ENCODE measurements around the gene HBEGF.

The HBEGF gene, protein sequence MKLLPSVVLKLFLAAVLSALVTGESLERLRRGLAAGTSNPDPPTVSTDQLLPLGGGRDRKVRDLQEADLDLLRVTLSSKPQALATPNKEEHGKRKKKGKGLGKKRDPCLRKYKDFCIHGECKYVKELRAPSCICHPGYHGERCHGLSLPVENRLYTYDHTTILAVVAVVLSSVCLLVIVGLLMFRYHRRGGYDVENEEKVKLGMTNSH

DNA sequence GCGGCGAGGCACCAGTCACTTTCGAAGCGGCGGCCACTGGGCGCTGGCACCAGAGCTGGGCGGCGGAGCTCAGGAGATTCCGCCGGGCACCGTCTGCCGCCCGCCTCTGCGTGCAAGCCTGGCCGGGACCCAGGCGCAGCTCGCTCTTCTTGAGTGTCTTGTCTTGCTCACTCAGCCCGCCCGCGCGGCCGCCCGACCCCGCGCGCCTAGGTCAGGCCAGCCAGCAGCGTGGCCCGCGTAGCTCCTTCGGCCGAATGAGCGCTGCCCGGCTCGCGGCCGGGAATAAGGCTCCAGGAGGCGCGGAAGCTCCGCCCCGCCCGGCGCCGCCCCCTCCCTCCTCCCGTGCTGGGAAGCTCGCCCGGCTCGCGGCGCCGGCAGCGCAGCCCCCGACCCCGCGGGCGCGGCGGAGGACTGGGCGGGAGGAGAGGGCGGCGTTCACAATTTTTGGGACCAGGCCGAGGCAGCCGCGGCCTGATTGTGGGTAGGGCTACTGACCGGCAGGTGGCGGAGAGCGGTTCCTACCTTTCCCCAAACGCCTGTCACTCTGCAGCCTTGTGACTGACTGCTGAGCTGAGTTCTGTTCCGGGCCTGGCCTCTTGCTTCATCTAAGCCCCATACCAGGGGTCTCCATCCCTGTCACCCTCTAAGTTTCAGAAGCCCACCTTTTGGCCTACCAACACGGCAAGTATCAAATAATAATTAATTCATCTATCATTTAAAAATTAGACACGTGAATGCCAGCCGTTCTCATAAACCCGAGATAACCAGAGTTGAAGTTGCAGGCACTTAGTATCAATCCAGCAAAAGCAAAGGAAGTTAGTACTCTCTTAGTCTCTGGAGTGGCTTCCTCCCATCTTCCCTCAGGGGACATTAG lies at the start of gene HBEGF:
TSS of gene HBEGF (minus strand) at position 256 of the 874 bp plus-strand sequence. CDS start 275 bp downstream, outside the sequence.
- no peak for DNase-seq

DNA sequence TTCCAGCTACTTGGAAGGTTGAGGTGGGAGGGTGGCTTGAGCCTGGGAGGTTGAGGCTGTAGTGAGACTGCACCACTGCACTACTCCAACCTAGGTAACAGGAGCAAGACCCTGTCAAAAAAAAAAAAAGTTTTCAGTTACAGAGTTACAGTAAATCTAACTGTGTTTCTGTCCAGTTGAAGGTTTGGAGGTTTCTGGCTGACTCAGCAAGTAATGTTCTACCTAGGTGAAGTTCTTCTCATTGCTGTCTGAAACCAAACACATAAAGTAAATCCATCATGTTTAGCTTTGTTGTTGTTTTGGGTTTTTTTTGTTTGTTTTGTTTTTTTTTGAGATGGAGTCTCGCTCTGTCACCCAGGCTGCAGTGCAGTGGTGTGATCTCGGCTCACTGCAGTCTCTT lies 47.3 kb upstream of the HBEGF start:
- DNase-seq = no peak

DNA sequence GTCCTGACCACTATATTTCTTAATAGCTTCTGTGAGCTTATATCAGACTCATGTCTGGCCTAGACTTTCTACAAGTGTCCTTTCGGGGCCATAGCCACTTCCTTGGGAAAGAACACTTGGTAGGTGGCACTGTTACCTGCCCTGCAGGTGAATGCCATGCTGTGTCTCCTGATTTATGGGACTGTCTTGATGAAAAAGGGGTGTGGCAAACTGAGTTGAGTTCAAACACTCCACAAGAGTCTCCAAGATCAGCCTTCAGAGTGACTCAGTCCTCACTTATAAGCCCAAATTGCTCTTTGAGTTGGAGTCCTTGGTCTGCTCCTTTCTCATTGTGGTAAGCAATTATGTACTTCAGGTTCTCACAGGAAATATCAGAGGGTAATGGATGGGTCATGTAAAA lies 45.3 kb upstream of the HBEGF start:
- no peak for DNase-seq

DNA sequence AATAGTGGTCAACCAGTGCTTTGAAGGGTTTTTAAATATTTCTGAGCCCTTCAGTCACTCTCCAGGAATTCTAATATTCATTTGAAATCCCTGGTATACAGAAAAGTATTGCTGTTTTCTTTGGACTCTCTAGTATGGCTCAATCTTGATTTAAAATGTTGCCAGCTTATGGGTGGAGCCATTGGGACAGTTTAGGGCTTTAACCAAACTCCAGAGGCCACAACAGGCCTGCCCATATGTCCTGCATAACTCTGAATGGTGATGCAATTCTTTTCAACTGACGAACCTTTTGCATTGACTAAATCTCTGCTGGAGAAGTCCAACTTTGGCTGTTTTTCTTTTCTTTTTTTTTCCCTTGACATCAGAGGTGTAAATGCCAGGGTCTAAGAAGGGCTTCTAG lies 44.9 kb upstream of the HBEGF start:
- no peak for DNase-seq

DNA sequence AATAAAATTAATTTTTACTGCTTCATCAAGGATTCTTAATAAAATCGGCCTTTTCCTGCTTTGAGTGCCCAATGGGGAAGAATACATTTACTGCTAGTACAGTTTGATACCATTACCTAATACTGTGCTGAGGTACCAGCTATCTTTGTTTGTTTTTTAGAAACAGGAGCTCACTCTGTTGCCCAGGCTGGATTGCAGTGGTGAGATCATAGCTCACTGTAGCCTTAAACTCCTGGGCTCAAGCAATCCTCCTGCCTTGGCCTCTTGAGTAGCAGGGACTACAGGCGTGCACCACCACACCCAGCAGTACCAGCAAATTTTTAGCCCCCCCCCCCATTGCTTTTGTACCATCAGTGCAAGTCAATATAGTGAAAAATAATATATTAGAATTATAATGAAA lies 41.6 kb upstream of the HBEGF start:
- no peak for DNase-seq

DNA sequence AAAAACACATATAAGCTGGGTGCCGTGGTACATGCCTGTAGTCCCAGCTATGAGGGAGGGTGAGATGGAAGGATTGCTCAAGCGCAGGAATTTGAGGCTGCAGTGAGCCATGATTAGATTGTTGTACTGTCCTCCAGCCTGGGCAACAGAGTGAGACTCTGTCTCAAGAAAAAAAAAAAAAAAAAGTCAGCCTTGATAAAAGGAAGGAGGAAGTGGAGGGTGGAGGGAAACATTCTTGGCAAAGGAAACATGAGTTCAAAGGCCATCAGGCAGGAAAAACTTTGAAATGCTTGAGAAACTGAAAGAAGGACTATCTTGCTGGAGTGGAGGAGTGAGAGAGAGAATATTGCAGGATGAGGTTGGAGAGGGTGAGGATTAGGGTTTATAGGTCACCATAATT lies 36.9 kb upstream of the HBEGF start:
- no peak for DNase-seq

DNA sequence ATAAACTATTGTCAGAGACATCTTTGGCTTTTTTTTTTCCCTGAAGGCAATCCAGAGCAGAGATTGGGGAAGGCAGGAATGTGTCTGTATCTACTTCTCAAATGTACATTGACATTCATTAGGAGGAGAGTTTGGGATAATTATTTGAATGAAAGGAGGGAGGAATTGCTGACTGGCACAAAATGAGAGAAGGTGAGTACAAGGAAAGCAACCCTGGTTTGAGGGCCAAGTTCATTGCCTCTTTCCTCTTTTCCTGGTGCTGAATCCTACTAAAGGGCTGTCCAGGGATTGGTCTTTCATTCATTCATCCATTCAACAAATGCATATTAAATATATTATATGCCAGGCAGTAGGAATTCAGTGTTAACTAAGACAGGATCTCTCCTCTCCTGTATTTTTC lies 36.5 kb upstream of the HBEGF start:
- no peak for DNase-seq

DNA sequence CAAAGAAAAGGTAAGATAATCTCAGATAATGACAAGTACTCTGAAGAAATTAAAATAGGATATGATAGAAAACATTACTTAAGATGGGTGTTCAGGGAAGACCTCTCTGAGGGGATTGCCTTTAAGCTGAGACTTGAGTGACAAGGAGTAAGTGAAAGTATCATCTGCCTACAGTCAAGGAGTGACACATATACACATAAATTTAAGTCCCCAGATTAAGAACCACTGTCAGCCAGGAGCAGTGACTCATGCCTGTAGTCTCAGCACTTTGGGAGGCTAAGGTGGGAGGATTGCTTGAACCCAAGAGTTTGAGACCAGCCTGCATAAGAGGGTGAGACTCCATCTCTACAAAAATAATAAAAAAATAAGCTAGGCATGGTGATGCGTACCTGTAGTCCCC lies 35.6 kb upstream of the HBEGF start:
- DNase-seq = no peak

DNA sequence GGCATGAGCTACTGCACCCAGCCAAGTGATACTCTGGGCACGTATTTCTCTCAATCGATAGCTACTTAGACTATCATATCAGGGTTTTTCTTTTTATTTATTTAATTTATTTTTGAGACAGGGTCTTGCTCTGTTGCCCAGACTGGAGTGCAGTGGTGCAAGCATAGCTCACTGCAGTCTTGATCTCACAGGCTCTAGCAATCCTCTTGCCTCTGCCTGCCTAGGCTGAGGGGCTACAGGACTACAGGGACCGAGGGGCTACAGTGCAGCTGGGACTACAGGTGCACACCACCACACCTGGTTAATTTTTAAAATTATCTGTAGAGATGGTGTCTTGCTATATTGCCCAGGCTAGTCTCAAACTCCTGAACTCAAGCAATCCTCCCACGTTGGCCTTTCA lies 34.9 kb upstream of the HBEGF start:
- no peak for DNase-seq

DNA sequence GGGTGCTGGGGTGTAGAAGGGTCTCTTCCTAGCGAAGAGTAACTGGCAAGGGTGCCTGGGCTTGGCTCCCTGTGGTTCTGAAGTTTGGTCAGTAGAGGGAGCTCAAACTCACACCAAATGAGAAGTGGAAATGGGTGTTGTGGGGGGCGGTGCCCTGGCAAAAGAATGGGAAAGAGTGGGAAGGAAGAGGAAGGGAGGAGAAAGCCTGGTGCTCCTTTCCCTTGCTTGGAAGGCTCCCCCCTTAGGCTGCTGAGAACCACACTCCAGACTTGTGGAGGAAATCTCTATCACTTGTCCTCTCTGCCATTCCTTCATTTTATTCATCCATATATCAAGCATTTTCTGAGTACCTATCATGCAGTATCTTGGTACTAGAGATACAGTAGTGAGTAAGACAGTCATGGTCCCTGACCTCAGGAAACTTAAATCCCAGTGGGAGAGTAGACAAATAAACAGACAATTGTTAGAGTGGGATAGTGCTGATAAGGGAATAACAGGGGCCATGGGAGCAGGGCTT lies 26.6 kb upstream of the HBEGF start:
- no peak for DNase-seq

DNA sequence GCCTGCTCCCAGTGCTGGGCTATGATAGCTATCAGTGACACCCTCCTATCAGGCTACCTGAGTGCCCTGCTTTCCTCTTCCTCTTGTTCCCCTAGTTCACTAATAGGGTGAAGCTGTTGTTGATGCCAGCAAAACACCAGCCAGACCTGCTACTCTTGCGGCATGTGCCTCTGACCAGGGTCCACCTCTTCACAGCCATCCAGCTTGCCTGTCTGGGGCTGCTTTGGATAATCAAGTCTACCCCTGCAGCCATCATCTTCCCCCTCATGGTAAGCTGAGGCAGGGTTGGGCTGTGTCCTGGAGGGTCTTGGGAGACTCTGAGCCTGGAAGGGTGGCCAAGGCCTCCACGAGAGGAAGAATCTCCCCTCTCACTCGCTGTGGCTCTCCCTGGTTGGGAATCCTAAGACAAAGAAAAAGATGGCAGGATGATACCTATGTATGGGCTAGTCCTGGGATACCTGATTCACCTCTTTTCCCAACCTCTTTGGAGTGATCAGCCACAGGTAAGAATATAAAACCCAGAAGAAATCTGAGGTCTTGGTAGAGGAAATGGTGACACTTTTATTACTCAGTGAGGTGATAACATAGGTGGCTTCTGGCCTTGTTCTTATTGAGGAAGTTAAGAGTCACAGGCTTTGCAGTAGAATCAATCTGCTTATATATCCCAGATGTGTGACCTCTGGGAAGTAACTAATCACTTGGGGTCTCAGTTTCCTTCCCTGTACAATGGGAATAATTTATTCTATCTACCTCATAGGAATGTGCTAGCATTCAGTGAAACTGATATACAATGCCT lies 25.2 kb upstream of the HBEGF start:
- DNase-seq = no peak

DNA sequence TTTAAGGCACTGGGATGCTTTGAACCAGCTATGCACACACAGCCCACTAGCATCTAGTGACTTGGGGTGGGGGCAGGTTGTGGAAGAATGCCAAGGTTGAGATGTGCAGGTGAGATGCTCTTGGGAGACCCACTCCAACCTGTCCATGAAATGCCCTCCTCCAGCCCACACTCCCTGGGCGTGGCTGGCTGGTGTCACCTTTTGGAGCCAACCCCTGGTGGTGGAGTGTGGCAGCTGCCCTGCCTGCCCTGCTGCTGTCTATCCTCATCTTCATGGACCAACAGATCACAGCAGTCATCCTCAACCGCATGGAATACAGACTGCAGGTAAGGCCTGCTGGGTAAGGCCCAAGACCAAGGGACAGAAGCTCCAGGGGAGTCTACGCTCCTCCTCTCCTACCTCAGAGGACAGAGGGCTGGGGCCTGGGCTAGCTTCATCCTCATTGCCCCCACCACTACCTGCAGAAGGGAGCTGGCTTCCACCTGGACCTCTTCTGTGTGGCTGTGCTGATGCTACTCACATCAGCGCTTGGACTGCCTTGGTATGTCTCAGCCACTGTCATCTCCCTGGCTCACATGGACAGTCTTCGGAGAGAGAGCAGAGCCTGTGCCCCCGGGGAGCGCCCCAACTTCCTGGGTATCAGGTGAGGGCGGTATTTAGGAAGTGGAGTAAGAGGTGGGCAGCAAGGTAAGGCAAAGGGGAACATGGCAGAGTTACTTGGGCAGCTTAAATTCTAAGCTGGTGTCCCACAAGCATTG lies 21.0 kb upstream of the HBEGF start:
- DNase-seq = no peak

DNA sequence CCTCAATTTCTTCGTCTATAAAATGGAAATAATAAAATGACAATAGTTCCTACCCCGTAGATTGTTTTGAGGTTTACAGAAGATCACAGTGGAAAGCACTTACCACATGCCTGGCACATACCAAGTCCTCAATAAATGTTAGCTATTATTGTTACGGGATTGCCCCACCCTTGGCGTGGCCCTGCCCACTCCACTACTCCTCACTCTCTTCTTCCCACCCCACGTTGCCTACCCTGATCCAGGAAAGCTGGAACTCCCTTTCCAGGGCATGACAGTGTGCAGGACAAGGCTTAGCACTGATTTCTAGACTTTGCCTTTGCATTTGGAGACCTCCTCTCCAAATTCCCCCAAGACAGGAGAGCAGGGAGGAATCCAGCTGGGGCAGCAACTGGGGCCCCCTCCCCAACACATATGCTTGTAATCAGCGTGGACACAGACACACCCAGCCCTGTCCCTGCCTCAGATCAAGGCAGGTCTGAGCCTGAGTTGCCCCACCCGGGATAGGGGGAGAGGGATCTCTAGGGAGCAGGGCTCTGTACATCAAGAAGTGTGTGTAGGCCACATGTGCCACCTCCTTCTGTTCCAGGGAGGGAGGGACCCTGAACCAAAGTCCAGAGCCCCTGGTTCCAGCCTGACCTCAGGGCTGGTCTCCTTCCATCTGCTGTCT lies 20.3 kb upstream of the HBEGF start:
- no peak for DNase-seq

DNA sequence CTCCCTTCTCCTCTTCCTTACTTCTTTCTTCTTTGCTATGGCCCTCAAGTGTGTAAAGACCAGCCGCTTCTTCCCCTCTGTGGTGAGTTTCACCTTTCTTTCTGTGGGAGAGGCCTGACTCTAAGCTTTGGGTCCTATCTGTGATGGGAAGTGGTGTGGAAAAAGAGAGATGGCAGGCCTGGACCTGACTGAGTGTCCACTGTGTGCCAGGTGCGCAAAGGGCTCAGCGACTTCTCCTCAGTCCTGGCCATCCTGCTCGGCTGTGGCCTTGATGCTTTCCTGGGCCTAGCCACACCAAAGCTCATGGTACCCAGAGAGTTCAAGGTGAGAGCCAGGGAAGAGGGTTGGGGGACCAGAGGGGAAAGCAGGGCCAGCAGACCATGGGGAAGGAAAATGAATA lies 19.5 kb upstream of the HBEGF start:
- DNase-seq = no peak

DNA sequence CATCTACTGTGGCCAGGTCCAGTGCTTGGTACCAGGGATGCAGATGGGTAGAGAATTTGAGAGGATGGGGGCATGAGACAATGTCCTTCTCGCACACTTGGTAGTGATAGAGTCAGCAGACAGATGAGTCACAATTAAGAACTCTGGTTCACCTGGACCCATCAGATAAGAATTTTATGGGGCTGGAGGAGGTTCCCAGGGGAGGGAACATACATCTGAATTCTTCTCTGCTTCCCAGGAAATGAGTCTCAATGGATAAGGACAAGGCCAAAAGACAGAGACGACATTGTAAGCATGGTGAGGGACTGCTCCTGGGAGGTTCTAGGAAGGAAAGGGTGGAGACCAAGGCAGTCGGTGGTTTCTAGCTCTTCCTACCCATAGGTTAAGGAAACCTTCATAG lies 18.9 kb upstream of the HBEGF start:
- no peak for DNase-seq

DNA sequence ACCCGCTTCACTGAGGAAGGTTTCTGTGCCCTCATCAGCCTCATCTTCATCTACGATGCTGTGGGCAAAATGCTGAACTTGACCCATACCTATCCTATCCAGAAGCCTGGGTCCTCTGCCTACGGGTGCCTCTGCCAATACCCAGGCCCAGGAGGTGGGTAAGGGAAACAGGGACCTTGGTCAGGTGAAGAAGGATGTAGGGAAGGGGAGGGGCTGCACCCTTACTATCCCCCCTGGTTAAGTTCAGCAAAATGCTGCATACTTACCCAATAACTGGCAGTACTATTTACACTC lies 18.0 kb upstream of the HBEGF start:
- no peak for DNase-seq

DNA sequence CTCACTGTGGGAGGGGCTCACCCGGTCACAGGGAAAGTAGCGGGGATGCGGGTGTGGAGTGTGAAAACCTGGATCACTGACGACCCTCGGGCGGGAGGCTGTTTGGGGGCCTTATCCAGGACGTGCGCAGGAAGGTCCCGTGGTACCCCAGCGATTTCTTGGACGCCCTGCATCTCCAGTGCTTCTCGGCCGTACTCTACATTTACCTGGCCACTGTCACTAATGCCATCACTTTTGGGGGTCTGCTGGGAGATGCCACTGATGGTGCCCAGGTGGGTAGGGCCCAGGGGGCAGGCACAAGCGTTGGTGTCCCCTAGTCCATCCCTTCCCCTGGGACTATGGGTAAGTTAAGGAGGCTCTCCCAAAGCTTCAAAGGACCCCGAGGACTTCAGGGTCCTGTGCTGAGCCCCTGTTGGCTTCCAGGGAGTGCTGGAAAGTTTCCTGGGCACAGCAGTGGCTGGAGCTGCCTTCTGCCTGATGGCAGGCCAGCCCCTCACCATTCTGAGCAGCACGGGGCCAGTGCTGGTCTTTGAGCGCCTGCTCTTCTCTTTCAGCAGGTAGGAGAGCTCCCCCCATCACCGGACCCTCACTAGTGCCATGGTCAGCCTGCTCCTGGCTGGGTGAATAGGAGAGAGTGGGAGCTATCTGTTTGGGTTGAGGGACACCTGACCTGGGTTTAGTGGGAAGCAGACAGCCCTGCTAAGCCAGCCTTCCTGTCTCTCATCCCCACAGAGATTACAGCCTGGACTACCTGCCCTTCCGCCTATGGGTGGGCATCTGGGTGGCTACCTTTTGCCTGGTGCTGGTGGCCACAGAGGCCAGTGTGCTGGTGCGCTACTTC lies 17.4 kb upstream of the HBEGF start:
- DNase-seq = no peak

DNA sequence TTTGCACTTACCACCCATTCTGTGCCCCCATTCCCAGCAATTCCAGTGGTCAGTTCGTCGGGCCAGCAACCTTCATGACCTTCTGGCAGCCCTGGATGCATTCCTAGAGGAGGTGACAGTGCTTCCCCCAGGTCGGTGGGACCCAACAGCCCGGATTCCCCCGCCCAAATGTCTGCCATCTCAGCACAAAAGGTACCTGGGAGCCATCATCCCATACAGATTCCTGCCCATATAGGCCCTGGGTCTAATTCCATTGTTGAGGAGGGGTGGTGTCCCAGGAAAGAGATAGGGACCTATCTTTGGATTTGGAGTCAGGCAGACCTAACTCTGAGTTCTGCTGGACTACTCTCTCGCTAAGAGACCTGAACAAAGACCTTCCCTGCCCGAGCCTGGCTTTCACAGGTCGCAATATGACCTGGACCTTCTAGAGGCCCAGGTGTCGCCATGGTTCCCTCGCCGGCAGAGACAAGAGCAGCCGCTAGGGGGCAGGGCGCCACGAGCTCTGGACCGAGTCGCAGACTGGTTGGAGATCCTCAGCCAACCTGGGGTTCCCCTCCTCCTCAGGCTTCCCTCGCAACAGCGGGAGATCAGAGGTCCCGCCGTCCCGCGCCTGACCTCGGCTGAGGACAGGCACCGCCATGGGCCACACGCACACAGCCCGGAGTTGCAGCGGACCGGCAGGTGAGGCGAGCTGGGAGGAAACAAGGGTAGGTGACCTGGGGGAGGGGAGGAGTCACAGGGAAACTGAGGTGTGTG lies 16.6 kb upstream of the HBEGF start:
- no peak for DNase-seq

DNA sequence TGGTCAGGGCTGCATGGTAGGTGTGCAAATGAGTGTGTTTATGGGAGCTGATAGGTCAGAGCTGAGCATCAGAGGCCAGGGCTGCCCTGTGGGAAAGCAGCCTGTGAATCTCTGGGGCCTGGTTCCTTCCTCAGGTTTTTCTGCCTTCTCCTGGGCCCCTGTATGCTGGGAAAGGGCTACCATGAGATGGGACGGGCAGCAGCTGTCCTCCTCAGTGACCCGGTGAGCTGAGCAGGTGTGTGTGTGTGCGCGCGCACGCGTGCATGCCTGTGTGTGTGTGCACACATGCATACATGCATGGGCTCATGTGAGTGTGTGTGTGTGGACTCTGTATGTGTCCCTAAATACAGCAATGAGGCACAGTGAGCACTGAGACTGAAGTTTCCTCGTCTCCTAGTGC lies 15.9 kb upstream of the HBEGF start:
- DNase-seq = no peak

DNA sequence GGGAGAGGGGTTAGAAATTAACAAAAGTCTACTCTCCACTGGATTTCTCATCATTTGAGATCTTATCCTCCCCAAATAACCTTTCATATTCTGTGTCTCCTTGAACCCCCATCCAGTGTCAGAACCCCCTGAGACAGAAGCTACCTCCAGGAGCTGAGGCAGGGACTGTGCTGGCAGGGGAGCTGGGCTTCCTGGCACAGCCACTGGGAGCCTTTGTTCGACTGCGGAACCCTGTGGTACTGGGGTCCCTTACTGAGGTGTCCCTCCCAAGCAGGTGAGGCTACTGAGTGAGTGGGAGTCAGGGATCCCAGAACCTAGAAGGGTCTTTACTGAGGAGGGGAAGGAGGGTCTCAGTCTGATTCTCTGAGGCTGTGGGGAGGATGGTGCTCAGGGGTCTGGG lies 15.5 kb upstream of the HBEGF start:
- DNase-seq = no peak
